ENCODE measurements around the gene ERC2. TPM values are rescaled to one million over a fixed set of nuclear protein-coding genes. Genes with fewer than 3 reads are reported as not detected.

Gene ERC2
- total RNA-seq, 1 experiment from 2014 or later = 0.90 TPM

GRCh38 chr3:55541016-55541415 is 927.3 kb downstream of the ERC2 start:
- no TSS peak for BruUV-seq (replicated peaks)
- Histone ChIP-seq H3K27me3 (replicated peaks; ENCODE audit: insufficient read depth, low read depth, low read length, poor library complexity) (no peaks in the 10 kb centered on the region), H3K9me3 (ENCODE audit: low read depth, low read length, poor library complexity, severe bottlenecking) (no peaks in the 10 kb centered on the region), H3K27ac (ENCODE audit: low read depth, low read length, poor library complexity, severe bottlenecking) (no peak overlapping the region), H3K4me1 (ENCODE audit: insufficient read depth, low read length, poor library complexity, severe bottlenecking) (peaks cover 5% of the 10 kb centered on the region), H3K36me3 (ENCODE audit: insufficient read depth, low read length, poor library complexity, severe bottlenecking) (no peaks in the 10 kb centered on the region), H3K4me3 (ENCODE audit: low read depth, low read length, poor library complexity, severe bottlenecking) (no peak overlapping the region)
- TF ChIP-seq CTCF (conservative IDR thresholded peaks at IDR 0.05; ENCODE audit: low read depth, low read length) = no peak
- CTCF ChIA-PET = no interaction called here
- POLR2A ChIA-PET (ENCODE audit: low non-redundant PET) = no interaction called here
- intact Hi-C loops (cut with micrococcal nuclease; ENCODE audit: unreplicated experiment) = no loop called here
- no peak for DNase-seq (ENCODE audit: low spot score)

- H3K4me1 ChIP-seq (ENCODE audit: insufficient read depth, low read length, poor library complexity, severe bottlenecking) = peaks cover under 1% of the 10 kb centered on the region
- no TSS peak for BruUV-seq (replicated peaks)
- DNase-seq (ENCODE audit: low spot score) = no peak
- H3K27me3 ChIP-seq (replicated peaks; ENCODE audit: insufficient read depth, low read depth, low read length, poor library complexity) = no peaks in the 10 kb centered on the region
- no peaks in the 10 kb centered on the region for H3K9me3 ChIP-seq (ENCODE audit: low read depth, low read length, poor library complexity, severe bottlenecking)
- no peak overlapping the region for H3K27ac ChIP-seq (ENCODE audit: low read depth, low read length, poor library complexity, severe bottlenecking)
- TF ChIP-seq CTCF (conservative IDR thresholded peaks at IDR 0.05; ENCODE audit: low read depth, low read length) = no peak
- no peak for TF ChIP-seq EZH2 (IDR thresholded peaks at IDR 0.05; ENCODE audit: borderline replicate concordance, low read depth, low read length, poor library complexity, severe bottlenecking)
- CTCF ChIA-PET = no interaction called here
- POLR2A ChIA-PET (ENCODE audit: low non-redundant PET) = no interaction called here
- H3K4me3 ChIP-seq (ENCODE audit: low read depth, low read length, poor library complexity, severe bottlenecking) = no peak overlapping the region
- intact Hi-C loops (cut with micrococcal nuclease; ENCODE audit: unreplicated experiment) = no loop called here
- H3K36me3 ChIP-seq (ENCODE audit: insufficient read depth, low read length, poor library complexity, severe bottlenecking) = no peaks in the 10 kb centered on the region
Observed at GRCh38 chr3:55540579-55540978, 927.7 kb downstream of the ERC2 start.

GRCh38 chr3:55538158-55538557 is 930.1 kb downstream of the ERC2 start:
- no peaks in the 10 kb centered on the region for H3K36me3 ChIP-seq (ENCODE audit: insufficient read depth, low read length, poor library complexity, severe bottlenecking)
- no peak overlapping the region for H3K4me3 ChIP-seq (ENCODE audit: low read depth, low read length, poor library complexity, severe bottlenecking)
- no peak for DNase-seq (ENCODE audit: low spot score)
- no peak overlapping the region for H3K27ac ChIP-seq (ENCODE audit: low read depth, low read length, poor library complexity, severe bottlenecking)
- no TSS peak for BruUV-seq (replicated peaks)
- no peaks in the 10 kb centered on the region for H3K9me3 ChIP-seq (ENCODE audit: low read depth, low read length, poor library complexity, severe bottlenecking)
- ChIA-PET POLR2A (ENCODE audit: low non-redundant PET) (no interaction called here), CTCF (interaction anchor here (0.6 kb wide), 1 partner anchor 803 kb away, joined by 3 read pairs; no protein-coding TSS in a partner anchor)
- H3K4me1 ChIP-seq (ENCODE audit: insufficient read depth, low read length, poor library complexity, severe bottlenecking) = no peaks in the 10 kb centered on the region
- intact Hi-C loops (cut with micrococcal nuclease; ENCODE audit: unreplicated experiment) = no loop called here
- H3K27me3 ChIP-seq (replicated peaks; ENCODE audit: insufficient read depth, low read depth, low read length, poor library complexity) = no peaks in the 10 kb centered on the region
- TF ChIP-seq EZH2 (IDR thresholded peaks at IDR 0.05; ENCODE audit: borderline replicate concordance, low read depth, low read length, poor library complexity, severe bottlenecking) (no peak), CTCF (conservative IDR thresholded peaks at IDR 0.05; ENCODE audit: low read depth, low read length) (no peak)

Data from A673 (cell line).